Stimulated activated CD4-positive, alpha-beta T cell treated with anti-CD3 and anti-CD28 coated beads, Interleukin-1b, Interleukin-23, amount 100 ng/mL, for 4 hours (primary cell): ENCODE data around the gene PMM1.
"Not testable (repeated sequence)": the region's sequence is repeated elsewhere in the genome, so short reads cannot be mapped to it uniquely, and the experiment has no call there.

Experiments
- DNase-seq, 2 donors: peaks; one replicate each; pipeline ENCODE4 v3.0.0-alpha.2; 2020; ENCODE audit warnings: low read depth in 2 of 2

PMM1 gene

GRCh38 chr22:41563051-41563711 lies 26.5 kb downstream of the PMM1 start:
- DNase-seq = no peak

GRCh38 chr22:41562461-41562860 lies 27.2 kb downstream of the PMM1 start:
- DNase-seq = no peak

DNA sequence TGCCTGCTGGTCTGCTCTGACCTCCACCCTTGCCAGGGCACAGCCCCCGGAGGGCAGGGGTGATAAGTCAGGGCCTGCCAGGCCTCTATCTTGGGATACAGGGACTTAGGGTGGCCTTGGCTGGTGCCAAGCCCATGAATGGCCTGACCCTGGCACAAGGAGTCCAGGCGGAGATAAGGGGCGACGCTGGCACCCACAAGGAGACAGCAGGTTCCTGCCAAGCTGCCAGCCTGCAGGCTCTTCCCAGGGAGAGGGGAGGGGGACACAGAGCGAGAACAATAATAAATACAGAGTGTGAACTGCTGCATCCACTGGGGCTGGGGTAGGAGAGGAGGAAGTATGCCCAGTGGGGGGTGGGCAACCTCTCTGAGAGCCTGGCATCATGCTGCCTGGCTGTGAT lies 27.9 kb downstream of the PMM1 start:
- no peak for DNase-seq

DNA sequence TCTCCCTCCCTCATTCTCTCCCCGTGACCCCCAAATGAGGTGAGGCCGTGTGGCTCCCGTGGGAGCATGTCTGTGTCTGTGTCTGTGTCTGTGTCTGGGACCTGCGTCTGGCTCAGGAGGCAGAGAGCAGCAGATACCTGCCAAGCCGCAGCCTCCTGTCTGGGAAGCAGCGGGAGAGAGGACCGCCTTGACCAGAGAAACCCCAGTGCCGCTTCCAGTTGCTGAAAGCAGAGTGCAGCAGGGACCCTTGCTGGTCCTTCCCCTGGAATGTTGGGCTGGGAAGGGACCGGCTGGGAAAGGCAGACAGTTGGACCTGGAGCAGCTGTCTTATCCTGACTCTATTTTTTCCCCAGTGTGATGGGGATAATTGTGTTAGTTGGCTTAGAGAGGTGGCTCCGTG lies 28.3 kb downstream of the PMM1 start:
- DNase-seq = no peak

DNA sequence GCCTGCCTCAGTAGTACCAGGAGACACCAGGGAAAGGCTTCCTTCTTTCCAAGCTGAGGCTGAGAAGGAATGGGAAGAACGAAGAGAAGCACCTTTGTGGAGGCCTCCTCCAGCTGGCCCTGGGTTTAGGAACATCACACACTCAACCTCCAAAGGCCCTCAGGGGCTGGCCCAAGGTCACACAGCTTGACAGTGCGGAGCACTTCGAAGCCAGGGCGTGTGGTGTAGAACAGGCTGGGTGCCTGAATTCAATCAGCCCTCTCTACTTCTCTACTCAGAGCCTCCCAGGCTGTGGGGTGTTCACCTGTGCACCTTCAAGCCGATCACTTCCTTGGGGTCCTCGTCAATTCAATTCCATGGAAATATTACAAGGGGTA lies 29.6 kb downstream of the PMM1 start:
- DNase-seq = no peak

- DNase-seq = not testable (repeated sequence)
Measured at GRCh38 chr22:41558241-41558630, 31.4 kb downstream of the PMM1 start.

GRCh38 chr22:41557401-41558240 lies 32.0 kb downstream of the PMM1 start:
- DNase-seq = no peak

DNA sequence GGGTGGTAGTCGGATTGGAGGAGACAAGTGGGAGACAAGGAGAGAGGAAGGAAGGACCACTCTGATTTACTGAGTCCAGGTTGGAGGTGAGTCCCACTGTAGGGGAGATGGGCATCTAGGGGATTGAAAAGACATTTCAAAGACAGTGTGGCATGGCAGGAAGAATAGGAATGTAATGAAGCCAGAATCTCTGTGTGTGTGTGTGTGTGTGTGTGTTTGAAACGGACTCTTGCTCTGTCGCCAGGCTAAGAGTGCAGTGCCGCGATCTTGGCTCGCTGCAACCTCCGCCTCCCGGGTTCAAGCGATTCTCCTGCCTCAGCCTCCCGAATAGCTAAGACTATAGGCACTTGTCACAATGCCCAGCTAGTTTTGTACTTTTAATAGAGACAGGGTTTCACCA lies 33.1 kb downstream of the PMM1 start:
- no peak for DNase-seq

- DNase-seq = no peak
Measured at GRCh38 chr22:41555325-41555982, 34.2 kb downstream of the PMM1 start.

GRCh38 chr22:41551877-41552582 lies 37.6 kb downstream of the PMM1 start:
- DNase-seq = no peak

GRCh38 chr22:41550952-41551491 lies 38.6 kb downstream of the PMM1 start:
- no peak for DNase-seq

GRCh38 chr22:41548830-41549211 lies 40.8 kb downstream of the PMM1 start:
- no peak for DNase-seq

- no peak for DNase-seq
Measured at GRCh38 chr22:41544671-41545476, 44.8 kb downstream of the PMM1 start.

DNA sequence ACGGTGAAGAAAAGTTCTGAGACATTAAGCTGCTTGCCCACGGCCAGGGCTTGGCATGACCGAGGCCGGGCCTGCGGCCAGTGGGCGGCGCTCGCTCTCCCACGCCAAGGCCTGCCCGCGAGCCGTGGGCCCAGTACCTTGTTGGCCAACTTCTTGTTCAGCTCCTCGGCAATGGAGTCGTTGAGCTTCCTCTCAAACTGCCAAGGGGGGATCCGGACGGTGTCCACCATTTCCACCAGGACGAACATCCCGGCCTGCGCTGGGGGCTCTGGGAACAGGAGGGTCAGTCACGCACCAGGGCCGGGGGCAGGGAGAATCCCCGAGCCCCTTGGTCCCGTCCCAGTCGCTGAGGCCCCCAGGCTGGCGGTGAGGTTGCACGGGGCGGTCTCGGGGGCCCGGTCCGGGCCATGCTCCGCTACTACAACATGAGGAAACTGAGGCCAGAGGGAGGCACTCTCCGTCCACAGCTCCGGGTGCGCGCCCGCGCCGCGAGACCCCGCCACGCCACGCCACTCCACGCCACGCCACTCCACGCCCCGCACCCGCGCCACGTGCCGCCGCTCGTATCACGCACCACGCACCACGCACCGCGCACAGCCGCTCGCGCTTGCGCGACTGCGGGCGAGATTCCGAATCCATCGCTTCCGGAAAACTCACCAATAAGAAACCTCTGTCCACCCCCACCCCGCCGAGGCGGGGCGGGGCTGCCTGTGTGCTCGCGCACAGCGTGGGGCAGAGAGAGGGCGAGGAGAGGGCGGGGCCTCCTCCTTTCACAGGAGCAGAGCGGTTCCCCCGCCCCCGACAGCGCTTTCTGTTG lies 45.6 kb downstream of the PMM1 start, which contains the start of gene POLR3H:
TSS of gene POLR3H (minus strand) at position 617 of the 817 bp plus-strand sequence. CDS start at position 248, 369 bp downstream.
- DNase-seq = peak; percentile 95 to 97

- no peak for DNase-seq
Measured at GRCh38 chr22:41542224-41542623, 47.4 kb downstream of the PMM1 start.

DNA sequence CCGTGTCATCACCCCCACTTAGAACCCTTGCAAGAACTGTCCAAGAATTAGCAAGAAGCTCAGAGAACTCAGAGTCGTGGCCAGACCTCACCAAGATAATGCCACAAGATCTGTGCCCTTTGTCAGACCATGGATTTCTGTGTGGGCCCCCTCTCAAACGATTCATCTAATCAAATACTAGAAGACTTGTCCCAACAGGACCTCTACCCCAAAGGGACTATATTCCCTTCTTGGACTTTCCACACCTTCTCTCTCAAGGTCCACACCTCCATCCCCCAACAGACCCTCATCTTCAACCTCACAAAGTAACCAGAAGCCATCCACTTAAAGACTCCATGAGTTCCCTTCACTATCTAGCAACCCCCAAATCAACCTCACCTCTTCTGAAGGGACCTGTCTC lies 48.2 kb downstream of the PMM1 start:
- no peak for DNase-seq

DNA sequence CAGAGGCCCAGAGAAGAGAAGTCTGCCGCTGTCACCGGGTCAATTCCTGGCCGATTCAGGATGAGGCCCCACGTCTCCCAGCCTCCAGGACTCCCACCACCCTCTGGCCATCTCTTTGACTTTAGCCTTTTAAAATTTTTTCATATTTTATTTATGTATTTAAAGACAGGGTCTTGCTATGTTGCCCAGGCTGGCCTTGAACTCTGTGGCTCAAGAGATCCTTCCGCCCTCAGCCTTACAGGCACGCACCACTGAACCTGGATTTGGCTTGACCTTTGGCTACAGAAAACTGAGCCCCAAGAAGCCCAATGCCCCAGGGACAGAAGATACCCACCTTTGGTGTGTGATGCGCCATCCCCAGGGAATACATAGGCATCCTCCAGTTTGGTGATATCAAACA lies 49.3 kb downstream of the PMM1 start:
- no peak for DNase-seq

GRCh38 chr22:41540006-41540315 lies 49.7 kb downstream of the PMM1 start:
- DNase-seq = no peak

- no peak for DNase-seq
Measured at GRCh38 chr22:41539146-41540005, 50.3 kb downstream of the PMM1 start.
